ENCODE measurements around the gene UMAD1. TPM values are rescaled to one million over a fixed set of nuclear protein-coding genes. Genes with fewer than 3 reads are reported as not detected.

The UMAD1 gene
- total and polyA plus RNA-seq, 2 donors (not counting 3 experiments of a cell fraction or from before 2014, with no cell fraction given): 5.6 to 6.6 TPM

DNA sequence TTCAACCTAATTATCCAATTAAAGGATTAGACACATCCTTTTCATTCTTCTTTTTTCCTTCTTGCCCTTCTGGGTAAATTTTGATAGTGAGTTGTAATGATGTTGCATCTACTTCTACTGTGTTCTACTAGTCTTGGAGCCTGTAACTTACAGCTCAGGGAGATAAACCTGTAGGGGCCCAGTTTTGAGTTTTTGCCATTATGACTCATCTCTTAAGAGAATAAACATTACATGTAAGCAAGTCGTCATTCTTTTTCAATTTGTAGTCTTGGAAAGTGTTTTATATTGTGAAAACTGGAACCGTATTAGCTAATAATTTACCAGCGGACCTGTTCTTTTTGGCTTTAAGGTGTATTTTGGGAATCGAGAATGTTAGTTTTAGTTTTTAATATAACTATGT, 167.6 kb downstream of the UMAD1 start:
- H3K9me3 ChIP-seq (replicated peaks; ENCODE audit: control insufficient read depth, insufficient read depth, low read length): no peaks in the 10 kb centered on the region
- CTCF ChIA-PET: no interaction called here
- dilution Hi-C loops (cut with MboI; ENCODE audit: extremely low pct_ligation_motif_present, low sequenced_read_pairs): no loop called here
- no TSS peak for BruUV-seq (replicated peaks)
- H3K4me3 ChIP-seq (replicated peaks in 1 of 3; ENCODE audit: insufficient read depth in 1 of 3, low read depth in 1 of 3, low read length in 3 of 3): no peak overlapping the region
- FAIRE-seq (no peak), DNase-seq (ENCODE audit: low read depth, low spot score) (no peak)
- no peaks in the 10 kb centered on the region for H3K79me2 ChIP-seq (ENCODE audit: control insufficient read depth, insufficient read depth, low read length)
- POLR2A ChIA-PET: no interaction called here
- no peak overlapping the region for H2AFZ ChIP-seq (ENCODE audit: low read depth, low read length)
- no peaks in the 10 kb centered on the region for H3K27me3 ChIP-seq (ENCODE audit: control insufficient read depth in 2 of 2, insufficient read depth in 2 of 2, low read length in 2 of 2)
- intact Hi-C loops (cut with micrococcal nuclease): no loop called here
- no peaks in the 10 kb centered on the region for H4K20me1 ChIP-seq (replicated peaks; ENCODE audit: control insufficient read depth, extremely low read depth, insufficient read depth, low read length)
- H3K36me3 ChIP-seq (ENCODE audit: control insufficient read depth in 2 of 2, extremely low read depth in 1 of 2, insufficient read depth in 2 of 2, low read length in 2 of 2): no peaks in the 10 kb centered on the region
- no peaks in the 10 kb centered on the region for H3K4me1 ChIP-seq (ENCODE audit: control insufficient read depth, extremely low read depth, insufficient read depth, low read length)
- H3K4me2 ChIP-seq (ENCODE audit: insufficient read depth, low read length): no peak overlapping the region
- H3K9me1 ChIP-seq (replicated peaks; ENCODE audit: control insufficient read depth, extremely low read depth, insufficient read depth, low read length): no peaks in the 10 kb centered on the region
- no peak for TF ChIP-seq POLR2AphosphoS5 (IDR thresholded peaks at IDR 0.05; ENCODE audit: insufficient read depth, low read depth, low read length)
- TF ChIP-seq JUN (IDR thresholded peaks at IDR 0.05; ENCODE audit: borderline replicate concordance, insufficient read depth, insufficient read length, low read depth): peak; percentile 38
- TF ChIP-seq FOS (IDR thresholded peaks at IDR 0.05; ENCODE audit: borderline replicate concordance, insufficient read depth, low read length): peak; percentile 17
- no peak overlapping the region for H3K9ac ChIP-seq (replicated peaks; ENCODE audit: extremely low read depth, insufficient read depth, low read length)
- no peak overlapping the region for H3K27ac ChIP-seq (ENCODE audit: insufficient read depth, low read depth, low read length)

DNA sequence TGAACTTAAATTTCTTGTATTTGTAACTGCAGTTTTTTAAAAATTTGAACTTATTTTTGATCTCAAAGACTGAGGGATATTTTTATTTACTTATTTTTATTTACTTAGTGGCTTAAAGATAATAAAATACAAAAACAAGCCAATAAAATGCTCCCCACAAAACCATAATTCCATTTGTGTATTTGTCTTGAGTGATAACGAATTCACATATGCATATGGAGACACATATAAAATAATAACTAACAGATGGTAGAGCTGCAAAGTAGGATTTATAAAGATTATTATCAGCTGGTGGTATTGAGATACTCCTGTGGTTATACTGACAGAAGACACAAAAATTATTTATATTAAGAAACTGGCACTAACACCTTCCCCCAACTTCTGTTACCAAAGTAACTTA, 168.1 kb downstream of the UMAD1 start:
- FAIRE-seq: no peak
- Histone ChIP-seq H3K9me1 (replicated peaks; ENCODE audit: control insufficient read depth, extremely low read depth, insufficient read depth, low read length) (no peaks in the 10 kb centered on the region), H3K4me1 (ENCODE audit: control insufficient read depth, extremely low read depth, insufficient read depth, low read length) (no peaks in the 10 kb centered on the region), H3K4me2 (ENCODE audit: insufficient read depth, low read length) (no peak overlapping the region), H3K36me3 (ENCODE audit: control insufficient read depth in 2 of 2, extremely low read depth in 1 of 2, insufficient read depth in 2 of 2, low read length in 2 of 2) (no peaks in the 10 kb centered on the region), H3K79me2 (ENCODE audit: control insufficient read depth, insufficient read depth, low read length) (no peaks in the 10 kb centered on the region), H2AFZ (ENCODE audit: low read depth, low read length) (no peak overlapping the region), H3K27me3 (ENCODE audit: control insufficient read depth in 2 of 2, insufficient read depth in 2 of 2, low read length in 2 of 2) (no peaks in the 10 kb centered on the region), H3K27ac (ENCODE audit: insufficient read depth, low read depth, low read length) (no peak overlapping the region), H3K9ac (replicated peaks; ENCODE audit: extremely low read depth, insufficient read depth, low read length) (no peak overlapping the region), H4K20me1 (replicated peaks; ENCODE audit: control insufficient read depth, extremely low read depth, insufficient read depth, low read length) (no peaks in the 10 kb centered on the region), H3K4me3 (replicated peaks in 1 of 3; ENCODE audit: insufficient read depth in 1 of 3, low read depth in 1 of 3, low read length in 3 of 3) (no peak overlapping the region), H3K9me3 (replicated peaks; ENCODE audit: control insufficient read depth, insufficient read depth, low read length) (no peaks in the 10 kb centered on the region)
- no peak for TF ChIP-seq JUN (IDR thresholded peaks at IDR 0.05; ENCODE audit: borderline replicate concordance, insufficient read depth, insufficient read length, low read depth)
- TF ChIP-seq, protein P1, sequence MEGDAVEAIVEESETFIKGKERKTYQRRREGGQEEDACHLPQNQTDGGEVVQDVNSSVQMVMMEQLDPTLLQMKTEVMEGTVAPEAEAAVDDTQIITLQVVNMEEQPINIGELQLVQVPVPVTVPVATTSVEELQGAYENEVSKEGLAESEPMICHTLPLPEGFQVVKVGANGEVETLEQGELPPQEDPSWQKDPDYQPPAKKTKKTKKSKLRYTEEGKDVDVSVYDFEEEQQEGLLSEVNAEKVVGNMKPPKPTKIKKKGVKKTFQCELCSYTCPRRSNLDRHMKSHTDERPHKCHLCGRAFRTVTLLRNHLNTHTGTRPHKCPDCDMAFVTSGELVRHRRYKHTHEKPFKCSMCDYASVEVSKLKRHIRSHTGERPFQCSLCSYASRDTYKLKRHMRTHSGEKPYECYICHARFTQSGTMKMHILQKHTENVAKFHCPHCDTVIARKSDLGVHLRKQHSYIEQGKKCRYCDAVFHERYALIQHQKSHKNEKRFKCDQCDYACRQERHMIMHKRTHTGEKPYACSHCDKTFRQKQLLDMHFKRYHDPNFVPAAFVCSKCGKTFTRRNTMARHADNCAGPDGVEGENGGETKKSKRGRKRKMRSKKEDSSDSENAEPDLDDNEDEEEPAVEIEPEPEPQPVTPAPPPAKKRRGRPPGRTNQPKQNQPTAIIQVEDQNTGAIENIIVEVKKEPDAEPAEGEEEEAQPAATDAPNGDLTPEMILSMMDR (IDR thresholded peaks at IDR 0.05; ENCODE audit: extremely low read depth in 1 of 2, insufficient read depth in 1 of 2, low read depth in 1 of 2, low read length in 2 of 2): no peak
- no peak for TF ChIP-seq POLR2AphosphoS5 (IDR thresholded peaks at IDR 0.05; ENCODE audit: insufficient read depth, low read depth, low read length)
- TF ChIP-seq, protein P2, sequence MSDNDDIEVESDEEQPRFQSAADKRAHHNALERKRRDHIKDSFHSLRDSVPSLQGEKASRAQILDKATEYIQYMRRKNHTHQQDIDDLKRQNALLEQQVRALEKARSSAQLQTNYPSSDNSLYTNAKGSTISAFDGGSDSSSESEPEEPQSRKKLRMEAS (IDR thresholded peaks at IDR 0.05; ENCODE audit: insufficient read depth, insufficient read length): no peak
- no peak for TF ChIP-seq GATA2 (IDR thresholded peaks at IDR 0.05; ENCODE audit: insufficient read depth, insufficient read length, low read depth, low read length)
- TF ChIP-seq MYC (IDR thresholded peaks at IDR 0.05; ENCODE audit: low read depth, low read length): no peak
- TF ChIP-seq EZH2 (IDR thresholded peaks at IDR 0.05; ENCODE audit: borderline replicate concordance, low read depth, low read length, severe bottlenecking): no peak
- TF ChIP-seq POLR2A (IDR thresholded peaks at IDR 0.05; ENCODE audit: low read depth, low read length): no peak
- no peak for TF ChIP-seq FOS (IDR thresholded peaks at IDR 0.05; ENCODE audit: borderline replicate concordance, insufficient read depth, low read length)
- intact Hi-C loops (cut with micrococcal nuclease): no loop called here
- CTCF ChIA-PET: no interaction called here
- no TSS peak for BruUV-seq (replicated peaks)
- POLR2A ChIA-PET: no interaction called here
- dilution Hi-C loops (cut with MboI; ENCODE audit: extremely low pct_ligation_motif_present, low sequenced_read_pairs): no loop called here
- DNase-seq (ENCODE audit: low read depth, low spot score): no peak
